ENCODE measurements around the gene DNASE2B.
"Not testable (repeated sequence)": the region's sequence is repeated elsewhere in the genome, so short reads cannot be mapped to it uniquely, and the experiment has no call there.

DNASE2B gene

DNA sequence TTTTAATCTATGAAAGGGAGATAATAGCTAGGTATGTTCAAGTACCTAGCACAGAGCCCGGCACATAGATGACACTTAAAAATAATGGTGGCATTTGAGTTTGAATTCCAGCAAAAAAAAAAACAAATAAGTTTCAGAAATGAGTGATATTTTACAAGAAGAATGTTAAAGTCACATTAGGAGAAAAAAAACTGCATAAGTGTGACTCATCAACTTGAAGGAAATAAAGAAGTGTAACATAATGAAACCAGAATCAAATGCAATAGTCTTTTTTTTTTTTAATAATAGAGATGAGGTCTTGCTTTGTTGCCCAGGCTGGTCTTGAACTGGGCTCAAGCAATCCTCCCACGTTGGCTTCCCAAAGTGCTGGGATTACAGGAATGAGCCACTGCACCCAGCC lies 17.1 kb downstream of the DNASE2B start:
- DNase-seq = no peak

- DNase-seq = no peak
These were observed 24.6 kb downstream of the DNASE2B start for GRCh38 chr1:84422909-84423308.

DNA sequence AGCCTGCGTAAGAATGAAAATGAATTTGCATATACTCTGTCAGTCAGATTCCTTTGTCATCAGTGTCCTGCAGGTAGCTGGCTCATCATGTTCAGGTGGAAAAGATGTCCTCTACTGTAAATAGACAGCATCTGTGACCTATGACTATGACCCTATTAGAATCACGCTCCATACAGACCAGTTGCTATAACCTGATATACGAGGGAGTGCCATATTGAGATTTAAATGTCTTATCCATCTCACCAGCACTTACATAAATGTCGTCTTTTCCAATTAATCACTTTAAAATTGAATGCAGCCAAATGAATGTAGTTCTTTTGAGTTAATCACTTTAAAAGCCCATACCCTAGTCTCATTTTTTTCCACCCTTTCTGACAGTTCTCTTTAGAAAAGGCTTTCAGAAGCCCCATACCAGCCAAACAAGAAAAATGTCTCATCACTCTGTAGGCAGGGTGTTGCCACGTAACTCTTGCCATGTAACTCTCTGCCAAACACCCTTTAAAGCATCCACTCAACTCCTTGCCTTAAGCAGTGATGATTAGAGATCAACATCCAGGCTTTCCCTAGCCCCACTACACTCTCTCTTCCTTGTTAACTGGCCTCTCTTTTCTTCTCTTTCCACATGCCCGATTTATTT lies 26.3 kb downstream of the DNASE2B start:
- DNase-seq = no peak

DNA sequence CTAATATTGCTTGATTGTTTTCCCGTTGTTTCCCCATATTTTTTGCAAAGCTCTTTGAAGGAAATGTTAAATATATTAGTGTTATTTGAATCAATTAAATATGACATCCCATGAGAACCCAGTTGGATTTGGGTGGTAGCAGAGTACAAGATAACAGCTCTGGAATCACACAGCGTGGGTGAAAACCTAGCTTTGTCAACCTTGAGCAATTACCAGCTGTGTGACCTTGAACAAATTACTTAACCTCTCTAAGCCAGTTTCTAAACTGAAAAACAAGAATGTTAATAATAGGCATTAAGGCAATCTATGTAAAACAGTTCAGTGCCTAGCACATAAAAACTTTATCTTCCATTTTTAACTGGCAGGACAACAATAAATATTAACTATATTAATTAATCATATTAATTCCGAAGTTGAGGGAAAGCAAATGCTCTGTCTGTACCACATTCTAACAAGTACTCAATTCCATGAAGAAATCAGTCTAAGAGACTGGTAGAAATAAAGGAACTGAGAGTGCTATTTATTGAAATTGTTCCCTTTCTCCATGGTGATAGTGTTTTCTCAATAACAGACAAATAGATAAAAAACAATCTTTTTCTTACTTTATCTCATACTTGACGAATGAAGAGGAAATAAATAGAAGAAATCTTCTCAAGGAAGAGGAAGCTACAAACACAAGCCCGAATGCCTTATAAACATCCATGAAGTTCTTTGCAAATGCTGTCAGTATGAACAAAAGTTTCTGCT lies 27.0 kb downstream of the DNASE2B start:
- no peak for DNase-seq

- DNase-seq = no peak
These were observed 28.1 kb downstream of the DNASE2B start for GRCh38 chr1:84426376-84426775.

DNA sequence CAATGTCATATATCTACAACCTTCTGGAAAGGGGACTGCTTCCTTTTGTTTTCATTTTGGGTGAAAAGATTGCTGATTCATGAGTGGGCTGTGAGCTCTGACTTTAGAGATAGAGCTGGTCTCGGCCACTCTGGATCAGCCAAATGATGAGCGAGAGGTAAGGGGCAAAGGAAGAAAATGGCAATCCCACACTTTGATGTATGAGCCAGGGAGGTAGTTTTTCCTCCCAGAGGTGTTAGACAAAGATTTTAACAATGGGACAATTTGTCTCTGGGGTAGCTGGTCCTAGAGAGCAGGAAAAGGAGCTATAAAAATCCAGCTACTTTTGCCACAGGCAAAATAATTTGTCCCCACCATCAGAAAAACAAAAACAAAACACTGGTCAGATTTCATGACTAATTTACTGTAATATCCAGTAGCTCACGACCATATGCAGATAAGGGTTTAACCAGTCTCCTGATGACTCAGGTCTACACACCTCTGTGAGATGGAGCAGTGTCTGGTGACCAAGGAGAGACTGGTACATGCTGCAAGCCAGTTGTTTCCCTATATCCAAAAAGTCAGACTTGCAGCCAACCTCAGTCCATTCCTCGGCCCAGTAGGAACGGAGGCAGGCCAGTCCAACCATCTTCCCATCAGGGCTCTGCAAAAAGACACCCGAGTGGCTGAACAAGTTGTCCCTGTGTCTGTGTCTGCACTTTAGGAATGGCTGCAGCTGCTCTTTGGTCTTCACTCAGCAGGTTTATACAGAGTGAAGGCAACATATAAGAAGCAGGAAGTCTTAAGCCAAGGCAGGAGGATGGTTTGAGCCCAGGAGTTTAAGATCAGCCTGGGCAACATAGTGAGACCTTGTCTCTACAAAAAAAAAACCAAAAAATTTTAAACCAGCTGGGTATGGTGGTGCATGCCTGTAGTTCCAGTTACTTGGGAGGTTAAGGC lies 29.2 kb downstream of the DNASE2B start:
- no peak for DNase-seq

GRCh38 chr1:84428235-84428634 lies 30.0 kb downstream of the DNASE2B start:
- DNase-seq = no peak

DNA sequence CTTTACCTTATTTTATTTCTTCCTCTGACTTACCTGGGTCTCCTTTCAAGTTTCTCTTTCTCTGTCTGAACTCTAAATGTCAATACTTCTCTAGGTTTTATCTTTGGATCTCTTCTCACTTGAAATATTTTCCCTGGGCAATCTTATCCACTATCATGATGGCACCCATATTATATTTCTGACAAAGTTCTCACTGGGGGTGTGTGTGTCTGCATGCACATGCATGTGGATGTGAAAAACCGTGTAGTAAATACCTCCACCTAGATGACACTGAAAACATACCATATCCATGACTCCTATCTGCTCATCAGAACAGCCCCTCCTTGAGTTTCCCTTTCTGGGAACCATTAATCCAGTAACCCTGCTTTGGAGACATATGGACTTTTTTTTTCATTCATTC lies 30.9 kb downstream of the DNASE2B start:
- no peak for DNase-seq

GRCh38 chr1:84430546-84430945 lies 32.3 kb downstream of the DNASE2B start:
- DNase-seq = no peak

DNA sequence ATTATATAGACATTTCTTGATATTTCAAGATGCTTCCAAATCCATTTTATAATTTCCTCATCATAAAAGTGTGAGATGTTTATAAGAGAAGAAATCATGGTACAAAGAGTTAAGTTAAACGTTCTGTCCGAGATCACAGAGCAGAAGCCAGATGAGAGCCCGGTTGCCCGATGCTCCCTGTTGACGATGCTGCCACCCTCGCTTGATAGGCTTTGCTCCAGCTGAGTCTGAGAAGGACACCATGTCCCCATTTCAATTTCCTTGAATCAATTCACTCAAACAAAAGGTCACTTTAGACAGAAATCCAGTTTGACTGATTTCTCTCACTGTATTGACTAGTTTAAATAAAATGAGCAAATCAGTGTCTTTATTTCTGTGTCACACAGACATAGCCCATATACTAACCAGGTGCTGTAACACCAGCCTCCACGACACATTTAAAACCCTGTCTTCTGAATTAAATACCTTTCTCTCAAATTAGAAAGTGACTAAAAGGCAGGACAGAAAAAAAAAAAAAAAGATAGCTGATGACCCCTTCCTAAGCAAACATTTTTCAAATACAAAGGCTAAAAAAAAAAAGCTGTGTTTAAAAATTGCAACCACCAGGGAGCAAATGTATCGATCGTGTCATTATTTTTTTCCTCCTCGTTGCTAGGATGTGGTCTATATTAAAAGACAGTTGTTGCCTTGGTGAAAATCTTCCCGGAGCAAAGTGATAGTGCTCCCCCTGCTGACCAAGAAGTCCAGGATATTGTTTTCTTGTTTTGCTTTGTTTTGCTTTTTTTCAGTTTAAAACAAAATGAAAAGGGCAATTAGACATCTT lies 35.2 kb downstream of the DNASE2B start:
- peak; percentile 22 for DNase-seq

DNA sequence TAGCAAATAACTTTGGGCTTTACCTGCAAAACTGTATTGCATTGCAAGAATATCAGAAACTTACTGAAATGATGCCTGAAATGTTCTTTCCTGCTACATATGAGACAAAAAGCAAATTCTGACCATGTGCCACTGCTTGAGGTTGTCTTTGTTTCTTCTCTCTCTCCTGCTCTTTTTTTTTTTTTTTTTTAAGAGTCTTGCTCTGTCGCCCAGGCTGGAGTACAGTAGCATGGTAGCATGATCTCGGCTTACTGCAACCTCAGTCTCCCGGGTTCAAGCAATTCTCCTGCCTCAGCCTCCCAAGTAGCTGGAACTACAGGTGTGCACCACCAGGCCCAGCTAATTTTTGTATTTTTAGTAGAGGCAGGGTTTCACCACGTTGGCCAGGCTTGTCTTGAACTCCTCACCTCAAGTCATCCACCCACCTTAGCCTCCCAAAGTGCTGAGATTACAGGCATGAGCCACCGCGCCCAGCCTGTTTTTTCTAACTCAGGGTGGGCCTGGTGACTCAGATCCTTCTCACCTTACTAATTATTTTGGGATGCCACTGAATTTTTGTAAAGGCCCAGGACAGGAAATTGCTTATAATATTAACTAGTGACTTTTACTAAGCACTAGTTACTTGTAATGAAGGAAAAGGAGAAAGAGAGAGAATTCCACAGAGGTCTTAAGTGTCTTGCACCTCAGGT lies 35.9 kb downstream of the DNASE2B start:
- no peak for DNase-seq

DNA sequence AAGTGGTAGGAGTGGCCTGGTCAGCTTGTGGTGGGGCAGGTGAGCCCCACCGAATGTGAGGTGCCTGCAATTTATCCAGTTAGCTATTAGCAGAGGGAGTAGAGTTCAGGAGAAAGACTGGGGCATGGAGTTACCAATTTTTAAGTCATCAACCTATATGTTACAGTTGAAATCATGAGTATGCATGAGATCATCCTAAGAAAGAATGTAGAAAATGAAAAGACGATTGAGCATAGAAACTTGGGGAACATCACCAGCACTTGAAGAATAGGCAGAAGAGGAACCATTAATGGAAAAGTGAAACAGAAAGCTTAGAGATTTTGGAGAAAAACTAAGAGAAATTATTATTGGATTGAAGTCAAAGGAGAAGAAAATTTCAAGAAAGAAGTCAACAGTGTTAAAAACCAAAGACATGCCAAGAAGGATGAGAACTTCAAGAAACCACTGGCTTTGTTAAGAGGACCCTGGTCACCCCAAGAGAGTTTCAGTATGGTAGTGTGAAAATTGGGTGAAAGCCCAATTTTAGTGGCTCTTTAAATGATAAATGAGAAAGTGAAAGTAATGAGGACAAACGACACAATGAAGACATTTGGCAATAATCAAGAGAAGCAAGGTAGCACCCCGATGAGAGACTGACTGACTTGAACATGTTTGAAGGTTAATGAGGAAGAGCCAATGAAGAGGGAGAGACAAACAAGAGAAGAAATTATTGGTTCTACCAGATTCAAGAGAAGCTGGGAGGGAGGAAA lies 36.7 kb downstream of the DNASE2B start:
- DNase-seq = no peak

- DNase-seq = no peak
These were observed 38.8 kb downstream of the DNASE2B start for GRCh38 chr1:84436876-84437655.

DNA sequence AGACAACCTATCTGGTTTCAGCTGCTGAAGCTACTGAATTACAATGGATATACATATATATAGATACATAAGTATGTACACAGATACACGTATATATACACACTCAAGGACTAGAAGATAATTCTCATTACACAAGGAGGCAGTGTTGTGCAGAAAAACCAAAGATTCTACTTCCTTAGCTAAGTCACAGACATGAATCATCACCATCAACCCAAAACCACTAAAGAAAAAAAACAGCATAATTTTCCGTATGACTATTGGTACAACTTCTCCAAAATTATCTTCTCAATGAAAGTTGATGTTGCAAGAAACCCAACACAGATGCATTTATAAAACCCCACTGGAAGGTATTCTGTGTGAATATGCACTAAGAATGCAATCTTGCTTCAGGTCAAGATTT lies 44.0 kb downstream of the DNASE2B start:
- no peak for DNase-seq

DNA sequence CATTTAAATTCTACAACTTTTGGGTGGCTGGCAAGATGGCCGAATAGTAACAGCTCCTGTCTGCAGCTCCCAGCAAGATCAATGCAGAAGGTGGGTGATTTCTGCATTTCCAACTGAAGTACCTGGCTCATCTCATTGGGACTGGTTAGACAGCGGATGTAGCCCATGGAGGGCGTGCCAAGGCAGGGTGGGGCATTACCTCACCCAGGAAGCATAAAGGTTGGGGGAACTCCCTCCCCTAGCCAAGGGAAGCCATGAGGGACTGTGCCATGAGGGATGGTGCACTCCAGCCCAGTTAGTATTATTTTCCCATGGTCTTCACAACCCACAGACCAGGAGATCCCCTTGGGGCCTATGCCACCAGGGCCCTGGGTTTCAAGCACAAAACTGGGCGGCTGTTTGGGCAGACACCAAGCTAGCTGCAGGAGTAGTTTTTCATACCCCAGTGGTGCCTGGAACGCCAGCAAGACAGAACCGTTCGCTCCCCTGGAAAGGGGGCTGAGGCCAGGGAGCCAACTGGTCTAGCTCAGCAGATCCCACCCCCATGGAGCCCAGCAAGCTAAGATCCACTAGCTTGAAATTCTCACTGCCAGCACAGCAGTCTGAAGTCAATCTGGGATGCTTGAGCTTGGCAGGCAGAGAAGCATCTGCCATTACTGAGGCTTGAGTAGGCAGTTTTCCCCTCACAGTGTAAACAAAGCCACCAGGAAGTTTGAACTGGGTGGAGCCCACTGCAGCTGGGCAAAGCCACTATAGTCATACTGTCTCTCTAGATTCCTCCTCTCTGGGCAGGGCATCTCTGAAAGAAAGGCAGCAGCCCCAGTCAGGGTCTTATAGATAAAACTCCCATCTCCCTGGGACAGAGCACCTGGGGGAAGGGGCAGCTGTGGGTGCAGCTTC lies 44.7 kb downstream of the DNASE2B start:
- DNase-seq = peak; percentile 10

GRCh38 chr1:84448704-84449103 lies 50.4 kb downstream of the DNASE2B start:
- DNase-seq = not testable (repeated sequence)

DNA sequence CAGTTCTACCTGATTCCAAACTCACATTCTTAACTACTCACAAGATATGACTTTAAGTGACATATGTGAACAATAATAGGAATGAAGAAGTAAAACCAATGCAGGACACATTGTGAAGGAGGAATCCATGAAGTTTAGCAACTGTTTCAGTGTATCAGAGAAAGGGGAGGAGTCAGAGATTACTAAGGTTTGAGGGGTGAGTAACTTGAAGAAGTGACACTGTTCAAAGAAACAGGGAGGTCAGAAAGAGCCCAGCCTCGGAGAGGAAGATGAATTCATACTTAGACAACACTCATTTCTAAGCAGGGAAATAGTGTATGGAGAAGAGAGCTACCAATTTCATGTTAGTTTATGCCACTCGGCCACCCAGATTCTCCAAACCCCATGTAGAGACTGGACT lies 52.6 kb downstream of the DNASE2B start:
- DNase-seq = no peak

- no peak for DNase-seq
These were observed 54.2 kb downstream of the DNASE2B start for GRCh38 chr1:84452436-84452835.

DNA sequence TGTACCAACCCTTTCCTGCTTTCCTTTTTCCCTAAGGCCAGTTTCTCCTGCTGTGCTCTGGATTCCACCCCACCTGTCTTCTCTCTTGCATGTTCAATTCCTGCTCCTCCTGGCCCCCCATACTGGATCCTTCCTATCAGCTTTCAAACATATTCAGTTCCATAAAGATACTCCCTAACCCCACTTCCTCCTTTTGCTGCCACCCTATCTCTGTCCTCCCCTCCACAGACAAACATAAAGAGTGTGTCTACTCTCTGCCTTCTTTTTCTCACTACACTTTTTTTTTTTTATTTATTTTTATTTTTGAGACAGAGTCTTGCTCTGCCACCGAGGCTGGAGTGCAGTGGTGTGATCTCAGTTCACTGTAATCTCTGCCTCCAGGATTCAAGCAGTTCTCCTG lies 63.8 kb downstream of the DNASE2B start:
- DNase-seq = no peak

Measured in stimulated activated naive CD4-positive, alpha-beta T cell treated with Interleukin-2 at 50 U/mL for 16 hours (primary cell).